ENCODE data around the gene LMBRD2. TPM values are rescaled to one million over a fixed set of nuclear protein-coding genes. Genes with fewer than 3 reads are reported as not detected.

LMBRD2 gene
- total RNA-seq, 4 donors from 2014 or later, result 18.1 to 23.5 (median 19.4) TPM

DNA sequence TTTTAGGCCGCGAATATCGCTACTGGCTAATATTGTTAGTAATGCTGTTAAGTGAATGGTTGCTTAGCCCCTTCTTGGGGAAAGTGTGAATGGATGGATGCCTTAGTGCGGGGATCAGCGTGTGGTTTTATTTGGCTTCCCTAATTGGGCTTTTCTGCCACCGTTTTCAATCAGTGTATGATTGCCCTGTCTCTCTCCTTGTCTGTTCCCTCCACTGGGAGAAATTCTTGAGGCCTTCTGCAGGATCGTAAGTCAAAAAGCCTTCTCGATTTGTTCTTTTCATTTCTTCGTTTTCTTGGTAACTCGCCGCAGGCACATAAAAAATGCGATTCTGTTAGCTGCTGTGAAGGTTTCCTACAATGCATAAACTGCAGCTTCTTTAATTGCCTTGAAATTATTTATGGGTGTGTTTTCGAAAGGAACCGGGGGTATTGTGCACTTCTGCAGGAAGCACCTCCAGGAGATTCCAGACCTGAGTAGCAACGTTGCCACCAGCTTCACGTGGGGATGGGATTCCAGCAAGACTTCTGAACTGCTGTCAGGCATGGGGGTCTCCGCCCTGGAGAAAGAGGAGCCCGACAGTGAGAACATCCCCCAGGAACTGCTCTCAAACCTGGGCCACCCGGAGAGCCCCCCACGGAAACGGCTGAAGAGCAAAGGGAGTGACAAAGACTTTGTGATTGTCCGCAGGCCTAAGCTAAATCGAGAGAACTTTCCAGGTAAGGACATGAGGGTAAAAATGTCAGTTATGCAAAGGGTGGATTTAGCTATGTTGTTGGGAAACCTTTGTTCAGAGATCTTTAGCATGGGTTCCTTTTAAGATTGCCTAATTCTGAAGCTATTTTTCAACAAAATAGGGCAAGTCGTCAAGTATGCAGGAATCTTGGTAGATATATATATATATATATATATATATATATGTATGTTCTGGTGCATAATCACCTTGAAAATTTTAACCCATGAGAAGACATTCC, 924 bp upstream of the LMBRD2 start:
- peaks cover 0 to 3% of the 10 kb centered on the region in 2 donors for H3K36me3 ChIP-seq
- H3K4me3 ChIP-seq (replicated peaks in 1 of 3), result peak overlapping the region; percentile 36 to 92 (median 77)
- TF ChIP-seq POLR2A (IDR thresholded peaks at IDR 0.05), result no peak
- TF ChIP-seq, protein P1, sequence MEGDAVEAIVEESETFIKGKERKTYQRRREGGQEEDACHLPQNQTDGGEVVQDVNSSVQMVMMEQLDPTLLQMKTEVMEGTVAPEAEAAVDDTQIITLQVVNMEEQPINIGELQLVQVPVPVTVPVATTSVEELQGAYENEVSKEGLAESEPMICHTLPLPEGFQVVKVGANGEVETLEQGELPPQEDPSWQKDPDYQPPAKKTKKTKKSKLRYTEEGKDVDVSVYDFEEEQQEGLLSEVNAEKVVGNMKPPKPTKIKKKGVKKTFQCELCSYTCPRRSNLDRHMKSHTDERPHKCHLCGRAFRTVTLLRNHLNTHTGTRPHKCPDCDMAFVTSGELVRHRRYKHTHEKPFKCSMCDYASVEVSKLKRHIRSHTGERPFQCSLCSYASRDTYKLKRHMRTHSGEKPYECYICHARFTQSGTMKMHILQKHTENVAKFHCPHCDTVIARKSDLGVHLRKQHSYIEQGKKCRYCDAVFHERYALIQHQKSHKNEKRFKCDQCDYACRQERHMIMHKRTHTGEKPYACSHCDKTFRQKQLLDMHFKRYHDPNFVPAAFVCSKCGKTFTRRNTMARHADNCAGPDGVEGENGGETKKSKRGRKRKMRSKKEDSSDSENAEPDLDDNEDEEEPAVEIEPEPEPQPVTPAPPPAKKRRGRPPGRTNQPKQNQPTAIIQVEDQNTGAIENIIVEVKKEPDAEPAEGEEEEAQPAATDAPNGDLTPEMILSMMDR (IDR thresholded peaks at IDR 0.05), result no peak
- H3K9me3 ChIP-seq, result no peaks in the 10 kb centered on the region
- H3K27ac ChIP-seq, result no peak overlapping the region
- peaks cover 18 to 24% of the 10 kb centered on the region in 2 donors for H3K4me1 ChIP-seq
- intact Hi-C loops (cut with DNase I), result loop anchor here (10.0 kb wide), 1 partner anchor 82 kb away; no protein-coding TSS in a partner anchor
- WGBS, 2 donors, result 4 to 7% methylated on average over 24 of the region's 24 CpGs
- no peaks in the 10 kb centered on the region for H3K27me3 ChIP-seq
- no peak for DNase-seq

DNA sequence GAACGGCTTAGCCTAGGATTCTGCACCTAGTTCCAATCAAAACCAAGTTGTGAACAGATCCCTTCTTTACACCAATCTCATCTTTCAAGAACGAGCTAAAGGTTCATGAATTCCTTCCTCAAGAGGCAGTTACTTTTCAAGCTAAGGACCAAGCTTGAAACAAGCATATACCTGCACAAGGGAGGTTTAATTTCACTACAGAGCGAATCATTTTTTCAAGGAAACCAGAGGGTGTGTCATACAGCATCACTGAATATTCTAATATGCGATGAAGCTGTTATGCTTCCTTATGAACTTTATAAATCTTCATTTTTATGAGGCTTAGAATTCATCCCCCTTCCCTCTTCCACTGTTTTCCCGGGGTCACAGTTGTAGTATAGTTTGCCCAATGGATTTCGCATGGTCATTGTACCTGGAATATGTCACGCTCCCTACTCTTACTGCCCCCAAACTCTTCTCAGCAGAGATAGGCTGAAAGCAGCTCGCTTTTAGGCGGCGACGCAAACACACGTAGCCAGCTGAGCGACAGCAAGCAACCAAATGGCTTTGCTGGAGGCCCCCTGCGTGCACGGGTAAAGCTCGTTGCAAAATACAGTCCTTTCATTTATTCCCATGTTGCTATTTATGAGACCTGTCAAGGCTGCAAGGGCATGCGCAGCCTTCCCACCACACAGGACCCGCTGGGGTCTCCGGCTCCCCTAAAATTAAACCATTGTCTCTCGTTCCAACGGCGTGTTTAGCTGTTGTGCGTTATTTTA, 832 bp downstream of the LMBRD2 start:
- Histone ChIP-seq H3K4me1 (peaks cover 18 to 24% of the 10 kb centered on the region in 2 donors), H3K36me3 (no peaks in the 10 kb centered on the region), H3K4me3 (replicated peaks in 1 of 3) (peak overlapping the region; percentile 77 to 92 (median 80)), H3K27me3 (no peaks in the 10 kb centered on the region), H3K27ac (peak overlapping the region in 2 of 3 donors; percentile 60 to 76), H3K9me3 (no peaks in the 10 kb centered on the region)
- peak; percentile 33 to 35 for DNase-seq
- TF ChIP-seq POLR2A (IDR thresholded peaks at IDR 0.05), result no peak
- TF ChIP-seq, protein P1 (IDR thresholded peaks at IDR 0.05), result no peak
- intact Hi-C loops (cut with DNase I), result loop anchor here (10.0 kb wide), 1 partner anchor 84 kb away; no protein-coding TSS in a partner anchor
- WGBS, 2 donors, result 2 to 6% methylated on average over 21 to 23 of the region's 23 CpGs

DNA sequence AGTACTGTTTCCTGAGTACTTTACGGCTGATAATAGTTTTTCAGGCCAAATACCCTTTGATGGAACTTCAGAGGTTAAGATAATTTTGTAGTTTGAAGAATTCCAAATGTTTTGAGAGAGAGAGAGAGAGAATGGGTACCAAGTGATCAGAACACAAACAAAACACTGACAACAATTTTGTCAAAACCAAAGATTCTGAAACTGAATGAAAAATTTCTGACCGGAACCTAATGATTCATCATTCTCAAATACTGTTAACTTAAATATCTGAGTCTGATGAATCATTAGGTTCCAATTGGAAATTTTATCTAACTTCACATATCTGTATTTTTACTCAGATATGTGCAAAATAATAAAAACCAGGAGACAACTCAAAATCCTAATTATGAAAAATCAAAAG, 4.0 kb downstream of the LMBRD2 start:
- Histone ChIP-seq H3K27ac (no peak overlapping the region), H3K9me3 (no peaks in the 10 kb centered on the region), H3K4me3 (replicated peaks in 1 of 3) (no peak overlapping the region), H3K36me3 (no peaks in the 10 kb centered on the region), H3K27me3 (no peaks in the 10 kb centered on the region), H3K4me1 (peaks cover 11 to 13% of the 10 kb centered on the region in 2 donors)
- TF ChIP-seq POLR2A (IDR thresholded peaks at IDR 0.05), result no peak
- TF ChIP-seq, protein P1 (IDR thresholded peaks at IDR 0.05), result no peak
- 49 to 93% methylated on average over 2 of the region's 2 CpGs for WGBS, 2 donors
- no peak for DNase-seq
- intact Hi-C loops (cut with DNase I), result no loop called here

DNA sequence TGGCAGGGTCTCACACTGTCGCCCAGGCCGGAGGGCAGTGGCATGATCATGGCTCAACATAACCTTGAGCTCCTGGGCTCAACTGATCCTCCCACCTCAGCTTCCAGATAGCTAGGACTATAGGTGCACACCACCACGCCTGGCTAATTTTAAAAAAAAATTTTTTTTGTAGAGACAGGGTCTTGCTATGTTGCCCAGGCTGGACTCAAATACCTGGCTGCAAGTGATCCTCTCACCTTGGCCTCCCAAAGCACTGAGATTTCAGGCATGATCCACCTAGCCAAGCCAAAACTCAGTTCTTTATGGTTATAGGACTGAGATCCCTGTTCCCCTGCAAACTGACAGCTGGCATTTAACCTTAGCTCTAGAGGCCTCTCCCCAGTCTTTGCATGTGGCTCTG, 5.3 kb downstream of the LMBRD2 start:
- H3K27me3 ChIP-seq, result no peaks in the 10 kb centered on the region
- TF ChIP-seq POLR2A (IDR thresholded peaks at IDR 0.05), result no peak
- TF ChIP-seq, protein P1 (IDR thresholded peaks at IDR 0.05), result no peak
- no peaks in the 10 kb centered on the region for H3K36me3 ChIP-seq
- intact Hi-C loops (cut with DNase I), result no loop called here
- WGBS, 2 donors, result 67 to 96% methylated on average over 3 of the region's 3 CpGs
- peaks cover 7 to 12% of the 10 kb centered on the region in 2 donors for H3K4me1 ChIP-seq
- DNase-seq, result no peak
- H3K9me3 ChIP-seq, result no peaks in the 10 kb centered on the region
- H3K27ac ChIP-seq, result no peak overlapping the region
- no peak overlapping the region for H3K4me3 ChIP-seq (replicated peaks in 1 of 3)
